Stimulated activated naive CD8-positive, alpha-beta T cell treated with anti-CD3 and anti-CD28 coated beads, Interleukin-15, amount 100 ng/mL, for 72 hours (primary cell): ENCODE measurements around the gene IGFL2.
"Not testable (repeated sequence)": the region's sequence is repeated elsewhere in the genome, so short reads cannot be mapped to it uniquely, and the experiment has no call there.

Experiments used
- ATAC-seq: fragments of 150-1000 bp; cut with Tn5 transposase; 2 replicates; pipeline ENCODE4 v1.10.0; 2021; ENCODE audit warnings: mild to moderate bottlenecking, moderate library complexity
- DNase-seq, 2 donors: peaks; one replicate each; pipeline ENCODE4 v3.0.0; 2021 to 2022
- H3K27ac Mint-ChIP-seq, 2 donors: one replicate each; pipeline ENCODE4 v1.8.0; 2022; ENCODE audit warnings: mild to moderate bottlenecking in 2 of 2, mixed read lengths in 2 of 2, moderate library complexity in 2 of 2
- H3K27me3 Mint-ChIP-seq: one replicate; pipeline ENCODE4 v1.8.0; 2022; ENCODE audit warnings: mixed read lengths
- H3K4me1 Mint-ChIP-seq: one replicate; pipeline ENCODE4 v1.8.0; 2022; ENCODE audit warnings: mild to moderate bottlenecking, mixed read lengths
- H3K4me3 Mint-ChIP-seq, 2 donors: one replicate each; pipeline ENCODE4 v1.8.0; 2022; ENCODE audit warnings: mild to moderate bottlenecking in 2 of 2, mixed read lengths in 2 of 2, moderate library complexity in 1 of 2
- H3K9me3 Mint-ChIP-seq, 2 donors: one replicate each; pipeline ENCODE4 v1.8.0; 2022; ENCODE audit warnings: mixed read lengths in 2 of 2

The IGFL2 gene

GRCh38 chr19:46132508-46133100 lies 15.4 kb upstream of the IGFL2 start:
- Mint-ChIP-seq H3K27me3 (peaks cover 75% of the 10 kb centered on the region), H3K4me1 (no peaks in the 10 kb centered on the region), H3K27ac (peak overlapping the region in 1 of 2 donors; percentile 35), H3K9me3 (no peaks in the 10 kb centered on the region), H3K4me3 (no peak overlapping the region)
- ATAC-seq (no peak), DNase-seq (no peak)

DNA sequence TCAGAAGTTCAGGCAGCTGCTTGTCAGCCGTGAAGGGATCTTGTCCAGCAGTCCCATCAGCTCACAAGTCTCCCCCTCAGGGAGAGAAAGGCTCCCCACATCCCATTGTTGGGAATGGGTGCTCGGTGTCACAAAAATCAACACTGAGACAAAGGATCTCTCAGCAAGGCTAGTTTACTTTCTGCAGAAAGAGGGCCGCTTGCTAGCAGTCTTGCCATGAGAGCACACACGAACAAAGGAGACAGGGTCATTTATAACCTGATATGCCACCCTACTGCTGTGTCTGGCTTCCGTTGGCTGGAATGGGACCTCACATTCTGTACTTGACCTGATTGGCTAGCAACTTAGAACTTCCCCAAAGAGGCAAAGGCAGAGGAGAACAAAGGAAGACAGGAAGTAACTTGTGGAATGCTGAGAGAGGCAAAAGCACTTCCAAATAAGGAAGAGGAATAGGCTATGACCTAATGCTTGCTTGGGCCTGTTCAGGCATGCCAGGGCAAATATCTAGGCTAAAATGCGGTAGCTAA lies 14.9 kb upstream of the IGFL2 start:
- DNase-seq (no peak), ATAC-seq (no peak)
- no peaks in the 10 kb centered on the region for H3K4me1 Mint-ChIP-seq
- no peaks in the 10 kb centered on the region for H3K9me3 Mint-ChIP-seq
- H3K27ac Mint-ChIP-seq = no peak overlapping the region
- no peak overlapping the region for H3K4me3 Mint-ChIP-seq
- H3K27me3 Mint-ChIP-seq = peaks cover 75% of the 10 kb centered on the region

DNA sequence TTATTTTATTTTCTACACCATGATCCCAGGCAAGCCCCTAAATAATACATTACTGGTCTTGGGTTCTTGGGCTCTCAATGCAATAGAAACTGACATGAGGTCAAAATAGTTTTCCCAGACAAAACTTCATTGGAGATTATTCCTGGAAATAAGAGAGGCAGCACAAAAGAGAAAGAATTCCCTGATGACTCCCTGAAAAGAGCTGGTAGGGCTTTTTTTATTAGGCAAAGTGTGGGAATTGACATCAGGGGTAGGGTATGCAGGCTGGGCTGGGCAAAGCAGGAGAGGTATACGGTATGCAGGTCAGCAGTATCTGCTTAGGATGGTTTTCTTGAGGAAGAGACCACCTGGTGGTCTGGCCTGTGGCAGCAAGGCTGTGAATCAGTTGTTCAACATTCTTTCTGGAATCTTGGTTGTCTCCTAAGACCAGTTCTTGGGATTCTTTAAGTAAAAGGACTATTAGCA lies 14.2 kb upstream of the IGFL2 start:
- no peak for DNase-seq

DNA sequence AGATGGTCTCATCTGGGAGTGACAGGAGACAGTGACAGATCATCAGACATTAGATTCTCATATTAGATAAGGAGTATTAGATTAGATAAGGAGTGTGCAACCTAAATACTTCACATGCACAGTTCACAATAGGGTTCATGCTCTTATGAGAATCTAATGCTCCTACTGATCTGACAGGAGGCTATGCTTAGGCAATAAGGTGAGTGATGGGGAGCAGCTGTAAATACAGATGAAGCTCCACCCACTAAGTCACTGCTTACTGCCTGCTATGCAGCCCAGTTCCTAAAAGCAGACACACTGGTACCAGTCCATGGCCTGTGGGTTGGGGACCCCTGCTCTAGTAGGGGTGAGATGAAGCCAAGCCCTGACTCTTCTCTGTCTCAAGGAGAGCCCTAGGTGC lies 13.5 kb upstream of the IGFL2 start:
- ATAC-seq (no peak), DNase-seq (no peak)
- Mint-ChIP-seq H3K4me3 (no peak overlapping the region), H3K27me3 (peaks cover 72% of the 10 kb centered on the region), H3K9me3 (no peaks in the 10 kb centered on the region), H3K27ac (no peak overlapping the region), H3K4me1 (no peaks in the 10 kb centered on the region)

More for the DNA sequence above, 14.2 kb upstream of the IGFL2 start:
- Mint-ChIP-seq H3K9me3 (no peaks in the 10 kb centered on the region), H3K27ac (peak overlapping the region; percentile 54 to 59), H3K27me3 (peaks cover 75% of the 10 kb centered on the region), H3K4me1 (no peaks in the 10 kb centered on the region), H3K4me3 (no peak overlapping the region)
- ATAC-seq = no peak

DNA sequence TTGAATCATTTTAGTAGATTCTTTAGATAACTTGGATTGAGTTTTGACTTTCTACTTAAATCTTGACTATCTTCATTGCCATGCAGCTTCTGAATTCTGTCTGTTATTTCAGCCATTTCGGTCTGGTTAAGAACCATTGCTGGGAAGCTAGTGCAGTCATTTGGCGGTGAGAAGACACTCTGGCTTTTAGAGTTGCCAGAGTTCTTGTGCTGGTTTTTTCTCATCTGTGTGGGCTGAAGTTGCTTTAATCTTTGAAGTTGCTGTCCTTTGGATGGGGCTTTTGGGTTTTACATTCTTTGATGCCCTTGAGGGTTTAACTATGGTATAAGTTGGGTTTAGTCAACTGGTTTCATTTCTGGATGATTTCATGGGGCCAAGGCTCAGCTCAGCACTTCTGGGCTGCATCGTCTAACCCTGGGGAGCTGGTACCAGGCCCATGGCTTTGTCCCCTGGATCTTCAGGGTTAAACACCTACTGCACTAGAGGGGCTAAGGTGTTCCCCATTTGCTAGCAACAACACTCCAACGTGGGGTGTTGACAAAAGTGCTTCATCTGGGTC lies 10.0 kb upstream of the IGFL2 start:
- ATAC-seq (no peak), DNase-seq (no peak)
- no peaks in the 10 kb centered on the region for H3K9me3 Mint-ChIP-seq
- no peak overlapping the region for H3K4me3 Mint-ChIP-seq
- H3K4me1 Mint-ChIP-seq = no peaks in the 10 kb centered on the region
- peaks cover 63% of the 10 kb centered on the region for H3K27me3 Mint-ChIP-seq
- no peak overlapping the region for H3K27ac Mint-ChIP-seq

GRCh38 chr19:46141421-46141820 lies 6.6 kb upstream of the IGFL2 start:
- H3K27ac Mint-ChIP-seq = no peak overlapping the region
- no peaks in the 10 kb centered on the region for H3K4me1 Mint-ChIP-seq
- peaks cover 64% of the 10 kb centered on the region for H3K27me3 Mint-ChIP-seq
- ATAC-seq (no peak), DNase-seq (no peak)
- no peak overlapping the region for H3K4me3 Mint-ChIP-seq
- H3K9me3 Mint-ChIP-seq = no peaks in the 10 kb centered on the region

DNA sequence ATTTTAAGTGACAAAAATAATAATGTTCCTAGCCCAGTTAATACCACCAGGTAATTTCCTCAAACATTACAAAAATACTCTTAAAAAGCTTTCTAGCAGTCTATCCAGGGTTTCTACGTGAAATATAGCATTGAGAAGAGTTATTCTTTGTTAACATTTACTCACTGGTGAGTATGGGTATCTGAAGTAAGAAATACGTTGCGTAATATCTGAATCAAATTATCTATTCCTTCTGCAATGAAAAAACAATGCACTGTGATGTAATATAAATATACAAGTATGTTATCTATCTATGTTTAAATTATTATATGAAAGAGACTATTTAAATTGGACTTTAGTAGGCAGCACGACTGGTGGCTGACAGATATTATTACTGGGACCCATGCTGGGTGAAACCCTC lies 5.7 kb upstream of the IGFL2 start:
- peaks cover 65% of the 10 kb centered on the region for H3K27me3 Mint-ChIP-seq
- no peak for ATAC-seq
- H3K4me3 Mint-ChIP-seq = no peak overlapping the region
- no peak for DNase-seq
- H3K4me1 Mint-ChIP-seq = no peaks in the 10 kb centered on the region
- no peaks in the 10 kb centered on the region for H3K9me3 Mint-ChIP-seq
- H3K27ac Mint-ChIP-seq = no peak overlapping the region

GRCh38 chr19:46144756-46145155 lies 3.3 kb upstream of the IGFL2 start:
- Mint-ChIP-seq H3K27ac (no peak overlapping the region), H3K4me1 (peaks cover 12% of the 10 kb centered on the region), H3K27me3 (peaks cover 66% of the 10 kb centered on the region), H3K4me3 (no peak overlapping the region), H3K9me3 (no peaks in the 10 kb centered on the region)
- DNase-seq = no peak
- ATAC-seq = no peak

DNA sequence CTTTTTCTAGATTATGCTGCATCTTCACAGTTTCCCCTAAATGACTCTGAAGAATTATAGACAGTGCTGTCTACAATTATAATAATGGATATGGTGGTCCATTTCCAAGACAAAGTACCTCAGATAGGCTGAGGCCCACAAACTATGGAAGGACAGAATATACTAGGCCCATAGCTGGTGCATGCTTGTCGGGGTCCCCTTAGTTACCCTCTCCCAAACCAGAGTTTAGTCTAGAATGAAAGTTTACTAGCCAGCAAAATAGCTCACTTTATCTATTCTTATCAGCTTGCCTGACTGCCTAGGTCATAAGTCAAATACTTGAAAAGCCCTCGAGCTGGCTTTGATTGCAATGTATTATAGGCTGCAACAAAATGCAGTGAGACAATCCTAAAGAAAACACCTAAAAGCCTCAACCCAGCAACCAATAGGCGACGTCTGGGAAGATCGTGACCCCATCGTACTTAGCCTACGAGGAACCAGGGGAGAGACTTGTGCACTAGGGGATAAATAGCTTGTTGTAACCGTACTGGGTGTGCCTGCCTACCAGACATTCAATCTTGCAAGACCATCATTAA lies 785 bp upstream of the IGFL2 start:
- H3K27ac Mint-ChIP-seq = no peak overlapping the region
- H3K27me3 Mint-ChIP-seq = peaks cover 77% of the 10 kb centered on the region
- ATAC-seq (no peak), DNase-seq (no peak)
- peaks cover 12% of the 10 kb centered on the region for H3K4me1 Mint-ChIP-seq
- H3K4me3 Mint-ChIP-seq = no peak overlapping the region
- H3K9me3 Mint-ChIP-seq = no peaks in the 10 kb centered on the region

DNA sequence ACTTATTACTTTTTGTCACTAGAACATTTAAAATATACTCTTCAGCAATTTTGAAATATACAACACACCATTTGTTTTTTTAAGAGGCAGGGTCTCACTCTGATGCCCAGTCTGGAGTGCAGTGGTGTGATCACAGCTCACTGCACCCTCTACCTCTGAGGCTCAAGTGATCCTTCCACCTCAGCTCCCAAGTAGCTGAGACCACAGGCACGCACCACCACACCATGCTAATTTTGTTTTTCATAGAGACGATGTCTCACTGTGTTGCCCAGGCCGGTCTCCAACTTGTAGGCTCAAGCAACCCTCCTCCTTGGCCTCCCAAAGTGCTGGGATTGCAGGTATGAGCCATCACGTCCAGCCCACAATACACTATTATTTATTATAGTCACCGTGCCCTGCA lies 2.6 kb downstream of the IGFL2 start:
- Mint-ChIP-seq H3K9me3 (no peaks in the 10 kb centered on the region), H3K4me3 (no peak overlapping the region), H3K4me1 (peaks cover 17% of the 10 kb centered on the region), H3K27ac (no peak overlapping the region), H3K27me3 (peaks cover 83% of the 10 kb centered on the region)
- DNase-seq = no peak
- ATAC-seq = no peak

GRCh38 chr19:46155237-46155636 lies 7.2 kb downstream of the IGFL2 start:
- Mint-ChIP-seq H3K4me3 (no peak overlapping the region), H3K9me3 (peaks cover 5% of the 10 kb centered on the region in 2 donors), H3K4me1 (peaks cover 4% of the 10 kb centered on the region), H3K27ac (no peak overlapping the region), H3K27me3 (peaks cover 72% of the 10 kb centered on the region)
- ATAC-seq = no peak
- no peak for DNase-seq

DNA sequence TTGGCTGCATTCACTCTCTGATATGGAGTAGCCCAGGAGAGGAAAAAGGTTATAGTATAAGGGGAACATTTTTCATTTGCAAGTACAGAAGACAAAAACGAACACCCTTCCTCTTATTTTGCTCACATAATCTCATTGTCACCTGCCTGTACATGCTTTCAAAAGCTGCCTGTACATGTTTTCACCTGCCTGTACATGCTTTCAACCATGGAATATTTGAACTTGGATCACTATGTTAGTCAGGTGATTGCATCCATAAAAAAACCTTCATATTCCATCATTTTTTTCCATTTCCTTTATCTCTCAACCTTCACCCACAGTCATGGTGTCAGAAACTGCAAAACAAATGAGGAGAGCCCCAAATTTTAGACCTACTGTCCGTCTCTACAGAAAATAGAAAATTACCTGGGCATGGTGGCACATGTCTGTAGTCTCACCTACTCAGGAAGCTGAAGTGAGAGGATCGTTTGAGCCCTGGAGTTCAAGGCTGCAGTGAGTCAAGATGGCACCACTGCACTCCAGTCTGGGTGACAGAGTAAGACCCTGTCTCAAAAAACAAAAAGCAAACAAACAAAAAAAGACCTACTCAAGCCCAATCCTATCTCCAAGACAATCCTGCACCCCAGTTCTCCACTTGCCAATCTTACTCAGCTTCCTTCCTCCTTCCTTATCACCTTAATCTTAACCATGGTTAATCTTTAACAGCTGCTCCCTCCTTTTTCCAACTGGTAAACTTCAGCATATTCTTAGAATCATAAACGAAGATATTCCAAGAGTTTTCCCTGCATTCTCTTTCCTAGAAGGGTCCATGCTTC lies 11.6 kb downstream of the IGFL2 start:
- peak overlapping the region in 1 of 2 donors; percentile 4 for H3K27ac Mint-ChIP-seq
- peaks cover 69% of the 10 kb centered on the region for H3K27me3 Mint-ChIP-seq
- H3K9me3 Mint-ChIP-seq = peaks cover 20 to 38% of the 10 kb centered on the region in 2 donors
- DNase-seq (no peak), ATAC-seq (no peak)
- H3K4me3 Mint-ChIP-seq = no peak overlapping the region
- no peaks in the 10 kb centered on the region for H3K4me1 Mint-ChIP-seq

DNA sequence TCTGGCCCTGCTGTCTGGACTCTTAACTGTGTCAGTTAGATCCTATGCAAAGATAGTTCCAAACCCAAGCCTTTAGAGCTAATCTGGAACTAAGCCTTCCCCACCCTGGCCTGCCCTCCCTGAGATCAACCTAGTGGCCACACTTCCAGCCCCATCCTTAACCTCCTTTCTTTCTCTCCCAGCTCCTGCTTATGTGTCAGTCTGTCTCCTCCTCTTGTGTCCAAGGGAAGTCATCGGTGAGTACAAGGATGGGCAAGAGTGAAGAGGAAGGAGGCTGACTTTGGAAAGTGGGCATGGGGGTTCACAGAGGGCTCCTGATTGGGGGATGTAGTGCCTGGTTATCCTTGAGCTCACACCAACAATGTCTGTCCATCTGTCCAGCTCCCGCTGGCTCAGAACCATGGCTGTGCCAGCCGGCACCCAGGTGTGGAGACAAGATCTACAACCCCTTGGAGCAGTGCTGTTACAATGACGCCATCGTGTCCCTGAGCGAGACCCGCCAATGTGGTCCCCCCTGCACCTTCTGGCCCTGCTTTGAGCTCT lies 12.3 kb downstream of the IGFL2 start:
- Mint-ChIP-seq H3K4me1 (no peaks in the 10 kb centered on the region), H3K27me3 (peaks cover 63% of the 10 kb centered on the region), H3K4me3 (no peak overlapping the region), H3K9me3 (peaks cover 20 to 38% of the 10 kb centered on the region in 2 donors), H3K27ac (no peak overlapping the region)
- DNase-seq (no peak), ATAC-seq (no peak)

DNA sequence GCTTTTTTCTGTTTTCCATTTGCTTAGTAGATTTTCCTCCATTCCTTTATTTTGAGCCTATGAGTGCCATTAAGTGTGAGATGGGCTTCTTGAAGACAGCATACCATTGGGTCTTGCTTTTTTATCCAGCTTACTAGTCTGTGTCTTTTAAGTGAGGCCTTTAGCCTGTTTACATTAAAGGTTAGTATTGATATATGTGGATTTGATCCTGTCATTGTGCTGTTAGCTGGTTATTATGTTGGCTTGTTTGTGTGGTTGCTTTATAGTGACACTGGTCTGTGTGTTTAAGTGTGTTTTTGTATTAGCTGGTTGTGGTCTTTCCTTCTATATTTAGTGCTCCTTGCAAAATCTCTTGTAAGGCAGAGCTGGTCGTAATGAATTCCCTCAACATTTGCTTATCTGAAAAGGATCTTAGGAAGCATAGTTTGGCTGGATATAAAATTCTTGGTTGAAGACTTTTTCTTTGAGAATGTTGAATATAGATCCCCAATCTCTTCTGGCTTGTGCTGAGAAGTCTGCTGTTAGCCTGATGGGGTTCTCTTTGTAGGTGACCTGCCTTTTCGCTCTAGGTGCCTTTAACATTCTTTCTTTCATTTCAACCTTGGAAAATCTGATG lies 13.7 kb downstream of the IGFL2 start:
- ATAC-seq, H3K4me3 Mint-ChIP-seq, H3K4me1 Mint-ChIP-seq, H3K27ac Mint-ChIP-seq, DNase-seq: not testable (repeated sequence)
- Mint-ChIP-seq H3K27me3 (peaks cover 65% of the 10 kb centered on the region), H3K9me3 (peaks cover 20 to 38% of the 10 kb centered on the region in 2 donors)

GRCh38 chr19:46162731-46163130 lies 14.7 kb downstream of the IGFL2 start:
- H3K27me3 Mint-ChIP-seq = peaks cover 71% of the 10 kb centered on the region
- H3K4me1 Mint-ChIP-seq = no peaks in the 10 kb centered on the region
- no peak overlapping the region for H3K4me3 Mint-ChIP-seq
- H3K27ac Mint-ChIP-seq = no peak overlapping the region
- peaks cover 20 to 38% of the 10 kb centered on the region in 2 donors for H3K9me3 Mint-ChIP-seq
- ATAC-seq (no peak), DNase-seq (no peak)
